SKM-1 (cell line): ENCODE measurements around the gene CA9.
"Not testable (repeated sequence)": the region's sequence is repeated elsewhere in the genome, so short reads cannot be mapped to it uniquely, and the experiment has no call there.

Experiments used
- DNase-seq: peaks from one replicate; lab custom pipeline; 2025; ENCODE audit not compliant: unreplicated experiment; lab: John Stamatoyannopoulos, UW

Gene CA9

DNA sequence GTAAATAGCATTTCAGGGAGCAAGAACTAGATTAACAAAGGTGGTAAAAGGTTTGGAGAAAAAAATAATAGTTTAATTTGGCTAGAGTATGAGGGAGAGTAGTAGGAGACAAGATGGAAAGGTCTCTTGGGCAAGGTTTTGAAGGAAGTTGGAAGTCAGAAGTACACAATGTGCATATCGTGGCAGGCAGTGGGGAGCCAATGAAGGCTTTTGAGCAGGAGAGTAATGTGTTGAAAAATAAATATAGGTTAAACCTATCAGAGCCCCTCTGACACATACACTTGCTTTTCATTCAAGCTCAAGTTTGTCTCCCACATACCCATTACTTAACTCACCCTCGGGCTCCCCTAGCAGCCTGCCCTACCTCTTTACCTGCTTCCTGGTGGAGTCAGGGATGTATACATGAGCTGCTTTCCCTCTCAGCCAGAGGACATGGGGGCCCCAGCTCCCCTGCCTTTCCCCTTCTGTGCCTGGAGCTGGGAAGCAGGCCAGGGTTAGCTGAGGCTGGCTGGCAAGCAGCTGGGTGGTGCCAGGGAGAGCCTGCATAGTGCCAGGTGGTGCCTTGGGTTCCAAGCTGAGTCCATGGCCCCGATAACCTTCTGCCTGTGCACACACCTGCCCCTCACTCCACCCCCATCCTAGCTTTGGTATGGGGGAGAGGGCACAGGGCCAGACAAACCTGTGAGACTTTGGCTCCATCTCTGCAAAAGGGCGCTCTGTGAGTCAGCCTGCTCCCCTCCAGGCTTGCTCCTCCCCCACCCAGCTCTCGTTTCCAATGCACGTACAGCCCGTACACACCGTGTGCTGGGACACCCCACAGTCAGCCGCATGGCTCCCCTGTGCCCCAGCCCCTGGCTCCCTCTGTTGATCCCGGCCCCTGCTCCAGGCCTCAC lies at the start of gene CA9:
TSS of gene CA9 (plus strand) at position 797 of the 893 bp plus-strand sequence. CDS start at position 829, 32 bp downstream.
- DNase-seq: no peak

DNA sequence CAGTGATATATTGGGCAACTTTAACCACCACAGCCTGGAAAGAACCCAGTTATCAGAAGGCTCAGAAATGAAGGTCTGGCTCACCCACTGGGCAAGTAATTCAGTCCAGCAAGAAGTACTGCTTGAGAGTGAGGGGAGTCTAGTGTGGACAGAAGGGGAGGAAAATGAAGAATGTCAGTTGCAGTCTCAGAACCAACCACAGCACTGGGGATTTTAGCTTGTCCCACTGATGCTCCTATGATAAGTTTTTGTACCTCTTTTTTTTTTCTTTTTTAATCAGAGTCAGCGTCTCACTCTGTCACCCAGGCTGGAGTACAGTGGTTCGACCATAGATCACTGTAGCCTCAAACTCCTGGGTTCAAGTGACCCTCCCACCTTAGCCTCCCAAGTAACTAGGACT lies 46.2 kb upstream of the CA9 start:
- no peak for DNase-seq

DNA sequence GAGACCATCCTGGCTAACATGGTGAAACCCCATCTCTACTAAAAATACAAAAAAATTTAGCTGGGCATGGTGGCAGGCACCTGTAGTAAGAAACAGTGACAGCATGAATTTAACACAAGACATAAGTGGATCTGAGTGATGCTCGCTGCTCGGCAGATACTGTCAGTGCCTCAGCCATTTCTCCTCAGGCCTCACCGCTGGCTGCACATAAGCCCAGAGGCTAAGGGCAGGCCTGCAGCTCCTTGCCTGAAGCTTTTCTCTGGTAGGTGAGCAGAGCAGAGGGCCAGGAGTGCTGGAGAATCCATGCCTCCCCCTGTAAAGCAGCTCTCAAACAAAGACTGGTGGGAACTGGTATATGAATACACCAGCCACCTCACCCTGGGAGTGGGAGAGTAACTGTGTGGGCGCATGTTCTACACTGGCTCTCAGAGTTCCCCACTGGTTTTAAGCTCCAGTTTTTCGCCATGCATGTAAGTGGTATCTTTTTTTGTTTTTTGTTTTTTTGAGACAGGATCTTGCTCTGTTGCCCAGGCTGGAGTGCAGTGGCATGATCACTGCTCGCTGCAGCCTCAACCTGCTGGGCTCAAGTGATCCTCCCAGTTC lies 45.2 kb upstream of the CA9 start:
- DNase-seq: no peak

- no peak for DNase-seq
Measured at GRCh38 chr9:35629597-35629996, 44.1 kb upstream of the CA9 start.

DNA sequence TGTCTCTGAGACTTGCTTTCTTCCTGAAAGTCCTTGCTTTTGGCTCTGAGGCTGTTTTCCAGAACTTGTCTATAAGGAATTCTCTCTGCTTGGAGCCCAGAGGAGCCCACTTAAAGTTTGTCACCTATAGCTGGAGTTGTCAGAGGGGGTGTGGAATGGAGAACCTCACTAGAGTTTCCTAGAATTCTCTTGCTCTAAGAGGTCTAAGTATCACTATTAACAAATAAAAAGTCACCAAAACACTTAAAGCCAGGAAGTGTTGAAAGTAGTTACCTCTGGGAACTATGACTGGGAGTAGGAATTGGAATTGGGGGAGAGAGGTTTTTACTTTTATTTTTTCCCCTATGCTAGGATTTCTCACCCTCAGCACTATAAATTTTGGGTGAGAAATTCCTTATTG lies 38.0 kb upstream of the CA9 start:
- no peak for DNase-seq

DNA sequence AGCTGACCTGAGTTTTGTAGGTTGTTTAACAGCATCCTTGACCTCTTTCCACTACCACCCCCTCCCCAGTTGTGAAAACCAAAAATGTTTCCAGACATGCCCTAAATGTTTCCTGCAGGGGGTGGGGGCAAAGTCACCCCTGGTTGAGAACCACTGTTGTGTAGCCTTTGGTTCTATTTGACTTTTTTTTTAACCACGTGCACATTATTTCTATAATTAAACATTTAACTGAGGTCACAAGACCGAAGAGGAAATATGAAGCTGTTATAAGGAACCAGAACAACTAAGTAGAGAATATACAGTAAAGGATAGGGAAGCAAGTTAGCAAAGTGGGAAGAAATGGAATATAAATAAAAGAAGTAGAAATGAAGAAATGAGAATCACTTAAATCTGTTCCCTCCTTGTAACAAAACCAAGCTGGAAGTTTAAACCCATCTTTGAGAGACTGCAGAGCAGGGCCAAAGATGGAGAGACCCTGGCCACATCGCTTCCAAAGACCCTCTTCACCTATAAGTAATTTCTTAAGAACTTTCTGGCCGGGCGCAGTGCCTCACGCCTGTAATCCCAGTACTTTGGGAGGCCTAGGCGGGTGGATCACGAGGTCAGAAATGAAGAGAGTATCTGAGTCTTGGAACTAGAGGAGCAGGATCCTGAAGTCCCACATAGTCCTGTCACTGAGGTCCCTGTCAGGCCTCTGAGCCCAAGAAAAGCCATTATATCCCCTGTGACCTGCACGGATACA lies 37.4 kb upstream of the CA9 start:
- DNase-seq: no peak

DNA sequence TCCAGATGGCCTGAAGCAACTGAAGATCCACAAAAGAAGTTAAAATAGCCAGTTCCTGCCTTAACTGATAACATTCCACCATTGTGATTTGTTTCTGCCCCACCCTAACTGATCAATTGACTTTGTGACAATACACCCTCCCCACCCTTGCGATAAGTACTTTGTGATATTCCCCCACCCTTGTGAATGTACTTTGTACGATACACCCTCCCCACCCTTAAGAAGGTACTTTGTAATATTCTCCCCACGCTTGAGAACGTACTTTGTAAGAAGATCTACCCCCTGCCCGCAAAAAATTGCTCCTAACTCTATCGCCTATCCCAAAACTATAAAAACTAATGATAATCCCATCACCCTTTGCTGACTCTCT lies 36.9 kb upstream of the CA9 start:
- not testable (repeated sequence) for DNase-seq

DNA sequence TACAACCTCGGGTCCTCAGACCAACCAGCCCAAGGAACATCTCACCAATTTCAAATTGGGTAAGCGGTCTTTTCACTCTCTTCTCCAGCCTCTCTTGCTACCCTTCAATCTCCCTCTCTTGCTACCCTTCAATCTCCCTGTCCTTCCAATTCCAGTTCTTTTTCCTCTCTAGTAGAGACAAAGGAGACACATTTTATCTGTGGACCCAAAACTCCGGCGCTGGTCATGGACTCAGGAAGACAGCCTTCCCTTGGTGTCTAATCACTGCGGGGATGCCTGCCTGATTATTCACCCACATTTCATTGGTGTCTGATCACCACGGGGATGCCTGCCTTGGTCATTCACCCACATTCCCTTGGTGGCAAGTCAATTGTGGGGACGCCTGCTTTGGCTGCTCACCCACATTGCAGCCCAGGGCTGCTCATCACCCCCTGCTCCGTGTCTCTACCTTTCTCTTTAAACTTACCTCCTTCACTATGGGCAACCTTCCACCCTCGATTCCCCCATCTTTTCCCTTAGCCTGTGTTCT lies 36.2 kb upstream of the CA9 start:
- not testable (repeated sequence) for DNase-seq

GRCh38 chr9:35638751-35639150 lies 35.0 kb upstream of the CA9 start:
- DNase-seq: not testable (repeated sequence)

GRCh38 chr9:35639225-35639624 lies 34.5 kb upstream of the CA9 start:
- DNase-seq: not testable (repeated sequence)

DNA sequence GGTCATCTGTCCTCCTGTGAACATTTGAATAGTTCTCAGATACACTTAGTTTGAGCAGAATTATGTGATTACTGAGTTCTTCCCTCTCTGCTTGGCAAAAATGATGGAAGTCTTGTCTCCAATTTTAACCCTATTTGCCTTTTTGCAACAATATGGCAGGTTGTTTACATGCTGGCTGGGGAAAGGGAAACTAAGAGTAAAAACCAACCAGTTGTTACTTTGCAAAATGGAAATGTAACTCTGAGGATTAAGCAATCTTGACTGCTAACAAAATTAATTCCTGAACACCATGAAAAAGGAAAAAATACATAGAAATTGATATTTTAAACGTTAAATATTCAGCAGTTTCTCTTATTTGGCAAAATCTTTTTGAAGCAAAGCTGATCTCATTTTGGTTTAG lies 34.1 kb upstream of the CA9 start:
- DNase-seq: no peak

DNA sequence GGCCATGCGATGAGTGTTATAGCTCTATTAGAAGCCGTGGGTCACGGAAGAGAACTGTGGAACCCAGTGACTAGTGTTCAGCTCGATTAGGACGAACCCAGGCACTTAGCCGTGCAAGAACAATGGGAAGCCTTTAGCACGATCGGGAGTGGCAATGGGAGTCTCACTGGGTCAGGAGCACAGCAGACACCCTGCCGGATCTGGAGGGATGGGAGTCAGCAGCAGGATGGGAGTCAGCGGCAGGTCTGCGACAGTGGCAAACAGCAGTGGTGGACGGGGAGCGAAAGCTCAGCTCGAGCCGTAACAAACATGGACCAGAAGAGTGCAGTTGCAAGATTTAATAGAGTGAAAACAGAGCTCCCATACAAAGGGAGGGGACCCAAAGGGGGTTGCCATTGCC lies 33.3 kb upstream of the CA9 start:
- DNase-seq: not testable (repeated sequence)

DNA sequence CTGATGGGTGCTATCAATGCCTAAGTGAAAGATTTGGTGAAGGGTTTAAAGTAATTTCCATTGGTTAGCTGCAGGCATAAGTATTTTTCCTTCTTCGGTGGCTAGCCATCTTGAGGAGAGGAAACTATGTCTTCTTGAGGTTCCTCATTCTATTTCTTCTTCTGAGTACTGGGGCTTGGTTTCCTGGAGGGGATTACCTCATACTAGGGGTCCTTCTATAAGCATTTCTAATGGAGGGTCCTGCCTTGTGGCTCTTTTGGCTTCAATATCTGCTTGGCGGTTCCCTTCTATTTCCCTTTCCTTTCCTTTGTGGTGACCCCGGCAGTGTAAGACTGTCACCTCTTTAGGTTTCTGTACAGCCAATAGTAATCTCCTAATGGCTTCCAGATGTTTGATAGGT lies 32.2 kb upstream of the CA9 start:
- DNase-seq: not testable (repeated sequence)

- DNase-seq: no peak
Measured at GRCh38 chr9:35643046-35643445, 30.7 kb upstream of the CA9 start.

DNA sequence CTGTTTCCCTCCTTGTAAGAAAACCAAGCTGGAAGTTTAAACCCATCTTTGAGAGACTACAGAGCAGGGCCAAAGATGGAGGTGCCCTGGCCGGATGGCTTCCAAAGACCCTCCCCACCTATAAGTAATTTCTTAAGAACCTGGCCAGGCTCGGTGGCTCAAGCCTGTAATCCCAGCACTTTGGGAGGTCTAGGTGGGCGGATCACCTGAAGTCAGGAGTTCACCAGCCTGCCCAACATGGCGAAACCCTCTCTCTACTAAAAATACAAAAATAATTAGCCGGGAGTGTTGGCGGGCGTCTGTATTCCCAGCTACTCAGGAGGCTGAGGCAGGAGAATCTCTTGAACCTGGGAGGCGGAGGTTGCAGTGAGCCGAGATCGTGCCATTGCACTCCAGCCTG lies 28.0 kb upstream of the CA9 start:
- DNase-seq: not testable (repeated sequence)

DNA sequence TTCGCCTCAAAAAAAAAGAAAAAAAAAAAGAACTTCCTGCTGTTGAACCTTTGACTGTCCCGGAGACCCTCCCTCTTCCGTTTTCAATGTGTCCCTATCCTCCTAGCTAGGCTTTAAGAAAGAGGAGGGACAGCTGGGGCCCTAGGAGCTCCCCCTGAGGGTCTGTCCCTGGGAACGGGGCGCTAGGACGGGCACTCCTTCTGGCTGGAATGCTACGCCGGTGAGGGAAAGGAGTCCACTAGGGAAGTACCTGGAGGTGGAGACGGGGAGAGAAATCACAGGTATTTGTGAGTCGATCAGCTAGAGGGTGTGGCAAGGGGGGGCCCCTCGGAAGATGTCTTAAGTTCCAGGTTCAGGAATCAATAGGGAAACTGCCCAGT lies 27.6 kb upstream of the CA9 start:
- DNase-seq: no peak

GRCh38 chr9:35646533-35647265 lies 27.0 kb upstream of the CA9 start:
- peak; percentile 85 for DNase-seq

DNA sequence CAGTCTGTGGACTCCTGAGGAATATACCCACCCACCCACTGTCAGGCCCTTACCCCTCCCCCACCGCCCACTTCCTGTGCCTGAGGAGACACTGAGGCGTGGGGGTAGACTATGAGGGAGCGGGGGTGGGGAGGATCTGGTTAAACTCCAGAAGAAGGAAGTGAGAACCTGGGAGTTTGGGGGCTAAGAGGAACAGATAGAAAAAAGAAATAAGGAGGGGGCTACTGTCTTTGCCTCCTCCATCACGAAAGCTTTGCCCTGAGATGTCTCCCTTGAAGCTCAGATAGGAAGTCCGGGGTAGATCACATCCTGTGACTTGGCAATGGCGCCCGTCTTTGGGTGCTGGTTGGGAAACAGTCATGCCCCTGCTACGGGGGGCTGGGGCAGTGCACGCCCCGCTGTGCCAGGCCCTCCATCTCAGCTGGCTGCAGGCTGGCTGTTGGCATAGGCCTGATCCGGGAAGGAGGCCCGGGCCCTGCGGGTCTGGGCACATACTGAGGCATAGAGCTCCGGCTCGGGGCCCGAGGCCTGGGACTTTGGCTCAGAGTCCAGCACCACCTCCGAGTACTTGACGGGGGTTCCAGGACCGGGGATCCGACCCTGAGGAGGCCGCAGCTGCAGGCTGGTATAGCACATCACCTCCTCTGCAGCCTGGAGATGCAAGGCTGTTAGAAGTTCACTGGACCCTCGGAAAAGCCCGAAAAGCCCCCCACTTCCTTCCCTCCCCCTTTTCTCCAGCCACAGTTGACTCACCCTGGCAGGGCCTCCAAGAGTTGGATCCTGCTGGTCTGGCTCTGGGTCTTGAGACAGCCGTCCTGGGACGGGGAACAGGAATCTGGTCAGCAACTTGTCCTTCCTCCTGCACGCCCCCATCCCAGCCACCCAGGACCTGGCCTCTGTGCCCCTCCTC lies 24.0 kb upstream of the CA9 start:
- DNase-seq: peak; percentile 23

- DNase-seq: no peak
Measured at GRCh38 chr9:35650341-35651158, 23.2 kb upstream of the CA9 start, which contains the start of gene SIT1. Gene SIT1 (minus strand): TSS chr9:35650931. CDS start chr9:35650853, 78 bp downstream.
